Thyroid gland (tissue), 4 donors: Measurements from ENCODE around the gene IL25. TPM values are rescaled to one million over a fixed set of nuclear protein-coding genes. Genes with fewer than 3 reads are reported as not detected.
"Not testable (repeated sequence)": the region's sequence is repeated elsewhere in the genome, so short reads cannot be mapped to it uniquely, and the experiment has no call there.

Source experiments
- DNase-seq, 2 donors: peaks; one replicate each; pipeline ENCODE4 v3.0.0-alpha.2; 2019
- H3K27ac ChIP-seq, 3 donors: fragments of 200-600 bp; sonication (generic); 1 replicate in 2 of 3; 2 replicates in 1 of 3; pipeline ENCODE4 v1.5.1; 2016 to 2019; ENCODE audit warnings: mild to moderate bottlenecking in 1 of 3, moderate library complexity in 1 of 3
- H3K27me3 ChIP-seq: fragments of 200-600 bp; sonication (generic); one replicate; pipeline ENCODE4 v1.5.1; 2019
- H3K36me3 ChIP-seq, 2 donors: fragments of 200-600 bp; sonication (generic); one replicate each; pipeline ENCODE4 v1.5.1; 2016 to 2019
- H3K4me1 ChIP-seq, 2 donors: fragments of 200-600 bp; sonication (generic); one replicate each; pipeline ENCODE4 v1.5.1; 2017 to 2019
- H3K4me3 ChIP-seq, 3 donors: fragments of 200-600 bp; sonication (generic); replicated peaks in 1 of 3; 1 replicate in 2 of 3; 2 replicates in 1 of 3; pipeline ENCODE4 v1.5.1; 2016; ENCODE audit warnings: mild to moderate bottlenecking in 1 of 3
- H3K9me3 ChIP-seq: fragments of 200-600 bp; sonication (generic); one replicate; pipeline ENCODE4 v1.5.1; 2017
- POLR2A ChIP-seq, 2 donors: fragments of 450-650 bp; IDR thresholded peaks; one replicate each; pipeline ENCODE4 v1.6.1; 2017; ENCODE audit warnings: antibody characterized with exemption in 2 of 2, mild to moderate bottlenecking in 2 of 2, moderate library complexity in 1 of 2
- WGBS, 2 donors: methylation state at CpG; one replicate each; pipeline ENCODE4 v1.1.5; 2017; 5-methylcytosine and 5-hydroxymethylcytosine counted together
- intact Hi-C: fragments of 100-400 bp; cut with DNase I; formaldehyde crosslinking; loops from one replicate; pipeline ENCODE4 v1.15.1; 2023
- total RNA-seq, 4 donors: library from RNA; depleted of rRNA; stranded (reverse); fragments of >200 nt; gene quantifications; one replicate each; pipeline ENCODE4 v1.2.3, GENCODE V29; 2016
- TF ChIP-seq, protein P1 (sequence below), 6 experiments: fragments of 200-600 bp in 3 of 6; fragments of 450-650 bp in 3 of 6; sonication (generic) in 3 of 6; IDR thresholded peaks; one replicate each; pipeline ENCODE4 v1.5.1; 2016 to 2019; ENCODE audit warnings: antibody characterized with exemption in 6 of 6, mild to moderate bottlenecking in 2 of 6, inconsistent platforms in 1 of 6, moderate library complexity in 1 of 6

IL25 gene
- not detected for total RNA-seq

DNA sequence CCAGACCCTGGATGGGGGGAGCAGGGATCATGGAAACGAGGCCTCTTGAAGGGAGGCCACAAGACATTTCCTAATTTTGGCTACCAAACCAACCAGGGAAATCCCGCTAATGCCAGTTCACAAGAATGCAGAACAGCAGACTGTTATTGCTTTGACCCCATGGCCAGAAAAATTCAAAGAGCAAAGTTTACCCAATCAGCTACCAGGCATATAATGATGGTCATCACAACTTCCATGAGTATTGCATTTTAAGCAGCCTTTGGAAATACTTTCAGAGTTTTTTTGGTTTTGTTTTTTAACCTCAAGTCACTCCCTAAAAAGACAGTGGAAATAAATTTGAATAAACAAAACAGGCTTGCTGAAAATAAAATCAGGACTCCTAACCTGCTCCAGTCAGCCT is at the start of gene IL25:
Gene IL25 (plus strand): TSS at position 301 of the 400 bp plus-strand sequence.
- intact Hi-C loops = no loop called here
- no peak within 1 kb of the TSS for H3K27ac ChIP-seq
- no peaks in the 10 kb centered on the region for H3K36me3 ChIP-seq
- no peak for DNase-seq
- H3K27me3 ChIP-seq = no peaks in the 10 kb centered on the region
- H3K4me3 ChIP-seq = no peak within 1 kb of the TSS
- TF ChIP-seq, protein P1, sequence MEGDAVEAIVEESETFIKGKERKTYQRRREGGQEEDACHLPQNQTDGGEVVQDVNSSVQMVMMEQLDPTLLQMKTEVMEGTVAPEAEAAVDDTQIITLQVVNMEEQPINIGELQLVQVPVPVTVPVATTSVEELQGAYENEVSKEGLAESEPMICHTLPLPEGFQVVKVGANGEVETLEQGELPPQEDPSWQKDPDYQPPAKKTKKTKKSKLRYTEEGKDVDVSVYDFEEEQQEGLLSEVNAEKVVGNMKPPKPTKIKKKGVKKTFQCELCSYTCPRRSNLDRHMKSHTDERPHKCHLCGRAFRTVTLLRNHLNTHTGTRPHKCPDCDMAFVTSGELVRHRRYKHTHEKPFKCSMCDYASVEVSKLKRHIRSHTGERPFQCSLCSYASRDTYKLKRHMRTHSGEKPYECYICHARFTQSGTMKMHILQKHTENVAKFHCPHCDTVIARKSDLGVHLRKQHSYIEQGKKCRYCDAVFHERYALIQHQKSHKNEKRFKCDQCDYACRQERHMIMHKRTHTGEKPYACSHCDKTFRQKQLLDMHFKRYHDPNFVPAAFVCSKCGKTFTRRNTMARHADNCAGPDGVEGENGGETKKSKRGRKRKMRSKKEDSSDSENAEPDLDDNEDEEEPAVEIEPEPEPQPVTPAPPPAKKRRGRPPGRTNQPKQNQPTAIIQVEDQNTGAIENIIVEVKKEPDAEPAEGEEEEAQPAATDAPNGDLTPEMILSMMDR (IDR thresholded peaks at IDR 0.05) = no peak
- no peak for TF ChIP-seq POLR2A (IDR thresholded peaks at IDR 0.05)
- H3K4me1 ChIP-seq = no peaks in the 10 kb centered on the region
- WGBS, 2 donors = 80 to 83% methylated on average over 2 of the region's 2 CpGs
- H3K9me3 ChIP-seq = no peaks in the 10 kb centered on the region

DNA sequence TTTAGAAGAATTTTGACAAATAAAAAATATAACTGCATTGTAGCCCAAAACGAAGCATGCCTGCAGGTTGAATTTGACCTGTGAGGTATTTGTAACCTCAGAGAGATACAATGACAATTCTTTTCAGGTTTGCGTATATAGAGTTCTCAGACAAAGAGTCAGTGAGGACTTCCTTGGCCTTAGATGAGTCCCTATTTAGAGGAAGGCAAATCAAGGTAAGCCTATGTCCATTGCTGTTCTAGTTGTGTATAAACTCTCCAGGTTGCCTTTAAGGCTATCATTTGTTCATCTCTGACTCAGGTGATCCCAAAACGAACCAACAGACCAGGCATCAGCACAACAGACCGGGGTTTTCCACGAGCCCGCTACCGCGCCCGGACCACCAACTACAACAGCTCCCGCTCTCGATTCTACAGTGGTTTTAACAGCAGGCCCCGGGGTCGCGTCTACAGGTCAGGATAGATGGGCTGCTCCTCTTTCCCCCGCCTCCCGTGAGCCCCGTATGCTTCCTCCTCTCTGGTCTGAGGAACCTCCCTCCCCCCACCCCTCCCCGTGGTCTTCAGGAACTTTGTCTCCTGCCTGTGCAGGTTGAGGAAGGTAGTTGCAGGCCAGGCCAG is 48.7 kb upstream of the IL25 start:
- 88 to 89% methylated on average over 17 to 18 of the region's 18 CpGs for WGBS, 2 donors
- no peak for DNase-seq

DNA sequence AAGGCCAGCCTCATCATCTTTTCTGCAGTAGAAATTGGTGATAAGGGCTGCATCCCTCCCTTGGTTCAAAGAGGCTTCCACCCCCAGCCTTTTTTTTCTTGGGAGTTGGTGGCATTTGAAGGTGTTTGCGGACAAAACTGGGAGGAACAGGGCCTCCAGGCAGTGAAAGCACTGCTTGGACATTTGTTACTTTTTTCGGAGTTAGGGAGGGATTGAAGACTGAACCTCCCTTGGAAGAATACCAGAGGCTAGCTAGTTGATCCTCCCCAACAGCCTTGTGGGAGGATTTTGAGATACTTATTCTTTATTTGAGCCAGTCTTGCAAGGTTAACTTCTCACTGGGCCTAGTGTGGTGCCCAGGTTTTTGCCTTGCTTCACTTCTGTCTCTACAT is 48.2 kb upstream of the IL25 start:
- Histone ChIP-seq H3K4me3 (no peak overlapping the region), H3K4me1 (peaks cover 18 to 24% of the 10 kb centered on the region in 2 donors), H3K9me3 (no peaks in the 10 kb centered on the region), H3K36me3 (peaks cover 25 to 26% of the 10 kb centered on the region in 2 donors), H3K27me3 (no peaks in the 10 kb centered on the region), H3K27ac (no peak overlapping the region)
- 89 to 93% methylated on average over 2 of the region's 2 CpGs for WGBS, 2 donors
- no peak for TF ChIP-seq POLR2A (IDR thresholded peaks at IDR 0.05)
- TF ChIP-seq, protein P1 (IDR thresholded peaks at IDR 0.05) = no peak
- intact Hi-C loops = loop anchor here (10.0 kb wide), 1 partner anchor 140 kb away; the partner anchor contains the start of gene NGDN
- DNase-seq = no peak

More for the DNA sequence above, 48.7 kb upstream of the IL25 start:
- H3K27me3 ChIP-seq = no peaks in the 10 kb centered on the region
- H3K9me3 ChIP-seq = no peaks in the 10 kb centered on the region
- peaks cover 18 to 24% of the 10 kb centered on the region in 2 donors for H3K4me1 ChIP-seq
- TF ChIP-seq POLR2A (IDR thresholded peaks at IDR 0.05) = no peak
- TF ChIP-seq, protein P1 (IDR thresholded peaks at IDR 0.05) = no peak
- H3K4me3 ChIP-seq = no peak overlapping the region
- intact Hi-C loops = loop anchor here (10.0 kb wide), 1 partner anchor 141 kb away; the partner anchor contains the start of gene NGDN
- peaks cover 25 to 26% of the 10 kb centered on the region in 2 donors for H3K36me3 ChIP-seq
- H3K27ac ChIP-seq = no peak overlapping the region

DNA sequence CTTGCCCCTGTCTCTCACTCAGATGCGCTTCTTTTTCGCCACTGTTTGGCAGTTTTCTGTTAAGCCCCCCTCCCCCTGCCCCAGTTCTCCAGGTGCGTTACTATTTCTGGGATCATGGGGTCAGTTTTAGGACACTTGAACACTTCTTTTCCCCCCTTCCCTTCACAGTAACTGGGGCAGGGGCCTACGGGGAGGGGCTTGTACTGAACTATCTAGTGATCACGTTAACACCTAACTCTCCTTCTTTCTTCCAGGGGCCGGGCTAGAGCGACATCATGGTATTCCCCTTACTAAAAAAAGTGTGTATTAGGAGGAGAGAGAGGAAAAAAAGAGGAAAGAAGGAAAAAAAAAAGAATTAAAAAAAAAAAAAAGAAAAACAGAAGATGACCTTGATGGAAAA is 47.6 kb upstream of the IL25 start:
- intact Hi-C loops = loop anchor here (10.0 kb wide), 1 partner anchor 140 kb away; the partner anchor contains the start of gene NGDN
- Histone ChIP-seq H3K27ac (no peak overlapping the region), H3K36me3 (peaks cover 25 to 26% of the 10 kb centered on the region in 2 donors), H3K4me1 (peaks cover 18 to 22% of the 10 kb centered on the region in 2 donors), H3K9me3 (no peaks in the 10 kb centered on the region), H3K27me3 (no peaks in the 10 kb centered on the region), H3K4me3 (no peak overlapping the region)
- DNase-seq = no peak
- TF ChIP-seq POLR2A (IDR thresholded peaks at IDR 0.05) = no peak
- TF ChIP-seq, protein P1 (IDR thresholded peaks at IDR 0.05) = no peak
- WGBS, 2 donors = 84 to 89% methylated on average over 7 of the region's 7 CpGs

DNA sequence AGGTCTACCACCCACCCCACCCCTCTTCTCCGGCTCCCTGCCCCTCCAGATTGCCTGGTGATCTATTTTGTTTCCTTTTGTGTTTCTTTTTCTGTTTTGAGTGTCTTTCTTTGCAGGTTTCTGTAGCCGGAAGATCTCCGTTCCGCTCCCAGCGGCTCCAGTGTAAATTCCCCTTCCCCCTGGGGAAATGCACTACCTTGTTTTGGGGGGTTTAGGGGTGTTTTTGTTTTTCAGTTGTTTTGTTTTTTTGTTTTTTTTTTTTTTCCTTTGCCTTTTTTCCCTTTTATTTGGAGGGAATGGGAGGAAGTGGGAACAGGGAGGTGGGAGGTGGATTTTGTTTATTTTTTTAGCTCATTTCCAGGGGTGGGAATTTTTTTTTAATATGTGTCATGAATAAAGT is 46.9 kb upstream of the IL25 start:
- not testable (repeated sequence) for H3K9me3 ChIP-seq, DNase-seq, H3K27ac ChIP-seq, H3K27me3 ChIP-seq, H3K4me3 ChIP-seq
- H3K4me1 ChIP-seq = peaks cover 13 to 16% of the 10 kb centered on the region in 2 donors
- WGBS, 2 donors = 88 to 94% methylated on average over 5 of the region's 5 CpGs
- intact Hi-C loops = loop anchor here (2.0 to 10.0 kb wide), 2 partner anchors 55 to 139 kb away; partner anchors contain the start of gene NGDN
- peaks cover 25 to 26% of the 10 kb centered on the region in 2 donors for H3K36me3 ChIP-seq
